ENCODE results near the gene TRPV4.

TRPV4 gene

GRCh38 chr12:109760930-109761921 lies 72.0 kb downstream of the TRPV4 start:
- DNase-seq = no peak

- DNase-seq = no peak
Measured at GRCh38 chr12:109760031-109760929, 72.9 kb downstream of the TRPV4 start.

- no peak for DNase-seq
Measured at GRCh38 chr12:109759595-109759994, 73.6 kb downstream of the TRPV4 start.

- no peak for DNase-seq
Measured at GRCh38 chr12:109758426-109759420, 74.5 kb downstream of the TRPV4 start.

- DNase-seq = no peak
Measured at GRCh38 chr12:109757671-109758265, 75.4 kb downstream of the TRPV4 start.

GRCh38 chr12:109756457-109756856 lies 76.7 kb downstream of the TRPV4 start:
- DNase-seq = no peak

- no peak for DNase-seq
Measured at GRCh38 chr12:109753959-109754358, 79.2 kb downstream of the TRPV4 start.

- no peak for DNase-seq
Measured at GRCh38 chr12:109753054-109753401, 80.2 kb downstream of the TRPV4 start.

GRCh38 chr12:109752117-109753053 lies 80.8 kb downstream of the TRPV4 start:
- no peak for DNase-seq

GRCh38 chr12:109744986-109745942 lies 87.9 kb downstream of the TRPV4 start:
- no peak for DNase-seq

- DNase-seq = no peak
Measured at GRCh38 chr12:109744026-109744425, 89.2 kb downstream of the TRPV4 start.

- no peak for DNase-seq
Measured at GRCh38 chr12:109743076-109743910, 89.9 kb downstream of the TRPV4 start.

- no peak for DNase-seq
Measured at GRCh38 chr12:109741970-109742703, 91.1 kb downstream of the TRPV4 start.

- no peak for DNase-seq
Measured at GRCh38 chr12:109741286-109741969, 91.8 kb downstream of the TRPV4 start.

GRCh38 chr12:109740694-109741245 lies 92.4 kb downstream of the TRPV4 start:
- DNase-seq = no peak

- no peak for DNase-seq
Measured at GRCh38 chr12:109739747-109740693, 93.2 kb downstream of the TRPV4 start.

Data from CD4-positive, alpha-beta T cell treated with Interleukin-21 for 1 hour (primary cell).